Stimulated activated CD8-positive, alpha-beta memory T cell treated with anti-CD3 and anti-CD28 coated beads, Interleukin-7, amount 100 ng/mL, for 1 hour (primary cell): ENCODE results near the gene PLEKHG4B.
"Not testable (repeated sequence)": the region's sequence is repeated elsewhere in the genome, so short reads cannot be mapped to it uniquely, and the experiment has no call there.

Source experiments
- DNase-seq, 2 donors: peaks; one replicate each; pipeline ENCODE4 v3.0.0-alpha.2; 2020; ENCODE audit warnings: low read depth in 2 of 2

Gene PLEKHG4B

GRCh38 chr5:200985-201384 lies 109.0 kb downstream of the PLEKHG4B start:
- DNase-seq: no peak

- no peak for DNase-seq
Measured at GRCh38 chr5:201672-202071, 109.7 kb downstream of the PLEKHG4B start.

GRCh38 chr5:203246-203930 lies 111.4 kb downstream of the PLEKHG4B start:
- no peak for DNase-seq

- DNase-seq: no peak
Measured at GRCh38 chr5:204001-204400, 112.0 kb downstream of the PLEKHG4B start.

- DNase-seq: no peak
Measured at GRCh38 chr5:204462-204861, 112.5 kb downstream of the PLEKHG4B start.

- DNase-seq: no peak
Measured at GRCh38 chr5:204966-205670, 113.2 kb downstream of the PLEKHG4B start.

GRCh38 chr5:206406-206805 lies 114.4 kb downstream of the PLEKHG4B start:
- no peak for DNase-seq

GRCh38 chr5:206927-207536 lies 115.1 kb downstream of the PLEKHG4B start:
- no peak for DNase-seq

- no peak for DNase-seq
Measured at GRCh38 chr5:207599-207998, 115.6 kb downstream of the PLEKHG4B start.

GRCh38 chr5:208449-209114 lies 116.6 kb downstream of the PLEKHG4B start:
- DNase-seq: no peak

- no peak for DNase-seq
Measured at GRCh38 chr5:213803-214395, 121.9 kb downstream of the PLEKHG4B start.

GRCh38 chr5:215256-215655 lies 123.3 kb downstream of the PLEKHG4B start:
- not testable (repeated sequence) for DNase-seq

- not testable (repeated sequence) for DNase-seq
Measured at GRCh38 chr5:216076-216475, 124.1 kb downstream of the PLEKHG4B start.

GRCh38 chr5:217494-218456 lies 125.8 kb downstream of the PLEKHG4B start, which contains the start of the genes CCDC127 and SDHA:
Gene CCDC127 (minus strand): TSS chr5:218153. CDS start chr5:216849, 1,304 bp downstream.
Gene SDHA (plus strand): TSS chr5:218320. CDS start chr5:218356, 36 bp downstream.
- peak; percentile 96 to 99 for DNase-seq

GRCh38 chr5:218457-219291 lies 126.7 kb downstream of the PLEKHG4B start:
- no peak for DNase-seq

- DNase-seq: no peak
Measured at GRCh38 chr5:219460-219863, 127.5 kb downstream of the PLEKHG4B start.

- no peak for DNase-seq
Measured at GRCh38 chr5:219991-220390, 128.0 kb downstream of the PLEKHG4B start.

- not testable (repeated sequence) for DNase-seq
Measured at GRCh38 chr5:222951-223715, 131.2 kb downstream of the PLEKHG4B start.

- no peak for DNase-seq
Measured at GRCh38 chr5:223791-224190, 131.8 kb downstream of the PLEKHG4B start.
